LNCAP (cell line): Measurements from ENCODE around the gene PRPS1L1.

Experiments
- CTCF ChIP-seq: fragments of 450-650 bp; IDR thresholded peaks from 2 replicates; pipeline ENCODE4 v1.5.1; 2017; ENCODE audit warnings: mild to moderate bottlenecking

Gene PRPS1L1

GRCh38 chr7:18004372-18004771 is 23.3 kb downstream of the PRPS1L1 start:
- no peak for TF ChIP-seq CTCF

GRCh38 chr7:18003286-18003994 is 24.2 kb downstream of the PRPS1L1 start:
- no peak for TF ChIP-seq CTCF

- TF ChIP-seq CTCF, result no peak
These were observed 29.0 kb downstream of the PRPS1L1 start for GRCh38 chr7:17998692-17999091.

GRCh38 chr7:17996442-17997223 is 31.0 kb downstream of the PRPS1L1 start:
- TF ChIP-seq CTCF, result no peak

GRCh38 chr7:17996040-17996439 is 31.6 kb downstream of the PRPS1L1 start:
- TF ChIP-seq CTCF, result no peak

GRCh38 chr7:17994079-17994850 is 33.4 kb downstream of the PRPS1L1 start:
- no peak for TF ChIP-seq CTCF

GRCh38 chr7:17991866-17992648 is 35.6 kb downstream of the PRPS1L1 start:
- TF ChIP-seq CTCF, result peak; percentile 59
